HepG2 (cell line): Measurements from ENCODE around the gene PCLO. TPM values are rescaled to one million over a fixed set of nuclear protein-coding genes. Genes with fewer than 3 reads are reported as not detected.

ENCODE experiments used
- ATAC-seq: fragments of 200-7000 bp; cut with Tn5 transposase; 3 replicates; pipeline ENCODE4 v1.9.1; 2020; ENCODE audit warnings: mild to moderate bottlenecking, moderate library complexity
- BruUV-seq: library from RNA; stranded (reverse); fragments of 400-500 nt; replicated peaks from 2 replicates; lab custom pipeline; 2021; lab: Mats Ljungman, UMichigan
- CTCF ChIA-PET: fragments of 300-600 bp; formaldehyde crosslinking; extraction: SDS; loops from one replicate; lab custom pipeline; 2021; ENCODE audit warnings: low total read pairs, inconsistent platforms, low intra/inter-chr PET ratio; lab: Yijun Ruan, JAX
- POLR2A ChIA-PET: fragments of 350-600 bp; sonication (Branson Sonifier 250); formaldehyde crosslinking; loops from one replicate; lab custom pipeline; 2020; ENCODE audit warnings: antibody characterized with exemption, inconsistent platforms; lab: Yijun Ruan, JAX
- DNase-seq: peaks from one replicate; pipeline ENCODE4 v3.0.0-alpha.2; 2015; ENCODE audit warnings: low spot score
- FAIRE-seq: peaks from 3 replicates; lab custom pipeline; 2011; peaks lifted over from hg19 to GRCh38; lab: Jason Lieb, UNC
- H2AFZ ChIP-seq: one replicate; pipeline ENCODE4 v1.6.1; 2011; ENCODE audit warnings: low read length, inconsistent platforms
- H3K27ac ChIP-seq: fragments of 300-600 bp; 3 replicates; pipeline ENCODE4 v1.8.0; 2011; ENCODE audit warnings: mixed run types, mild to moderate bottlenecking, mixed read lengths, low read length, inconsistent platforms; ENCODE audit not compliant: insufficient read depth; ENCODE audit errors: extremely low read length
- H3K27me3 ChIP-seq, 2 experiments: fragments of 200-600 bp in 1 of 2; 2 replicates in 1 of 2; 3 replicates in 1 of 2; pipeline versions ENCODE4 v1.6.0 to v1.8.0; 2011; ENCODE audit warnings: low read length in 2 of 2, mild to moderate bottlenecking in 2 of 2, moderate library complexity in 2 of 2, inconsistent platforms in 1 of 2; ENCODE audit not compliant: insufficient read depth in 2 of 2, control insufficient read depth in 1 of 2
- H3K36me3 ChIP-seq, 2 experiments: fragments of 200-600 bp in 1 of 2; replicated peaks in 1 of 2; 2 replicates in 1 of 2; 3 replicates in 1 of 2; pipeline versions ENCODE4 v1.5.1 to v1.8.0; 2011; ENCODE audit warnings: low read length in 2 of 2, inconsistent platforms in 1 of 2; ENCODE audit not compliant: insufficient read depth in 2 of 2, control insufficient read depth in 1 of 2
- H3K4me1 ChIP-seq: 2 replicates; pipeline ENCODE4 v1.5.1; 2012; ENCODE audit warnings: low read length, inconsistent platforms; ENCODE audit not compliant: insufficient read depth
- H3K4me2 ChIP-seq: 2 replicates; pipeline ENCODE4 v1.6.0; 2011; ENCODE audit warnings: low read depth, low read length, inconsistent platforms
- H3K4me3 ChIP-seq, 3 experiments: fragments of 200-600 bp in 1 of 3; sonication (generic), shearing (Covaris generic) in 1 of 3; replicated peaks in 1 of 3; 2 replicates each; pipeline ENCODE4 v1.5.1; 2011 to 2016; ENCODE audit warnings: low read length in 3 of 3, inconsistent platforms in 2 of 3, low read depth in 2 of 3, mild to moderate bottlenecking in 2 of 3, control low read depth in 1 of 3, mixed read lengths in 1 of 3; ENCODE audit not compliant: insufficient read depth in 1 of 3
- H3K79me2 ChIP-seq: one replicate; pipeline ENCODE4 v1.6.1; 2011; ENCODE audit warnings: low read length, inconsistent platforms; ENCODE audit not compliant: insufficient read depth
- H3K9ac ChIP-seq: 2 replicates; pipeline ENCODE4 v1.6.0; 2011; ENCODE audit warnings: mild to moderate bottlenecking, low read depth, low read length, inconsistent platforms; ENCODE audit not compliant: insufficient read depth
- H3K9me3 ChIP-seq: 2 replicates; pipeline ENCODE4 v1.5.1; 2012; ENCODE audit warnings: mild to moderate bottlenecking, low read length
- H4K20me1 ChIP-seq: 2 replicates; pipeline ENCODE4 v1.6.0; 2011; ENCODE audit warnings: inconsistent platforms, mild to moderate bottlenecking, low read length, moderate library complexity; ENCODE audit not compliant: insufficient read depth
- MTA1 ChIP-seq: sonication (generic); formaldehyde crosslinking; IDR thresholded peaks from 2 replicates; pipeline ENCODE4 v1.4.0; 2020; ENCODE audit warnings: missing genetic modification reagents, mild to moderate bottlenecking, borderline replicate concordance
- RERE ChIP-seq: IDR thresholded peaks from 2 replicates; pipeline ENCODE4 v1.6.1; 2016; ENCODE audit warnings: low read depth, missing genetic modification reagents, missing compliant biosample characterization
- SKIL ChIP-seq: sonication (generic); formaldehyde crosslinking; IDR thresholded peaks from 2 replicates; pipeline ENCODE4 v1.8.0; 2022; ENCODE audit warnings: missing genetic modification reagents, mild to moderate bottlenecking, moderate library complexity, borderline replicate concordance
- TFAP4 ChIP-seq: sonication (generic); IDR thresholded peaks from 2 replicates; pipeline ENCODE4 v1.6.1; 2016; ENCODE audit warnings: low read depth, borderline replicate concordance
- TFDP1 ChIP-seq: IDR thresholded peaks from 2 replicates; pipeline ENCODE4 v1.6.1; 2016; ENCODE audit warnings: missing compliant biosample characterization, missing genetic modification reagents, borderline replicate concordance
- THAP8 ChIP-seq: sonication (generic); formaldehyde crosslinking; IDR thresholded peaks from 2 replicates; pipeline ENCODE4 v1.5.1; 2020; ENCODE audit warnings: missing genetic modification reagents, mild to moderate bottlenecking, borderline replicate concordance
- USF2 ChIP-seq, 2 experiments: sonication (generic) in 1 of 2; formaldehyde crosslinking in 1 of 2; IDR thresholded peaks; 2 replicates each; pipeline versions ENCODE4 v1.5.1 to v1.6.1; 2011 to 2020; ENCODE audit warnings: borderline replicate concordance in 1 of 2, low read depth in 1 of 2, low read length in 1 of 2, mild to moderate bottlenecking in 1 of 2, missing genetic modification reagents in 1 of 2, moderate library complexity in 1 of 2
- ZNF33A ChIP-seq: sonication (generic); formaldehyde crosslinking; IDR thresholded peaks from 2 replicates; pipeline ENCODE4 v1.5.1; 2020; ENCODE audit warnings: missing genetic modification reagents, mild to moderate bottlenecking, moderate library complexity, borderline replicate concordance
- ZNF441 ChIP-seq: sonication (generic); formaldehyde crosslinking; IDR thresholded peaks from 2 replicates; pipeline ENCODE4 v1.7.0; 2021; ENCODE audit warnings: missing genetic modification reagents, borderline replicate concordance
- in situ Hi-C: cut with HindIII; loops from 2 replicates; pipeline ENCODE4 v1.10.0; 2017; ENCODE audit warnings: low pct_unique_long_range_greater_than_20kb; ENCODE audit not compliant: extremely low pct_ligation_motif_present
- intact Hi-C: fragments of 100-400 bp; cut with micrococcal nuclease; formaldehyde crosslinking; loops from one replicate; pipeline ENCODE4 v1.10.0; 2022; ENCODE audit not compliant: unreplicated experiment
- polyA plus RNA-seq, 8 experiments: library from polyadenylated mRNA; depleted of rRNA in 3 of 8; stranded (reverse) in 7 of 8; unstranded in 1 of 8; fragments of >200 nt; fragmentation: Illumina TruSeq in 4 of 8; extraction: Trizol in 4 of 8; gene quantifications; 2 replicates each; pipeline versions ENCODE4 v1.2.1 to v1.2.3, GENCODE V29; 2011 to 2016; ENCODE audit warnings: low read depth in 4 of 8, missing spikeins in 1 of 8, mixed read lengths in 1 of 8; ENCODE audit not compliant: insufficient read depth in 1 of 8
- total RNA-seq, 5 experiments: library from RNA; depleted of rRNA; stranded (reverse); fragments of >200 nt; fragmentation: Illumina TruSeq; extraction: Trizol; gene quantifications; 2 replicates each; pipeline ENCODE4 v1.2.3, GENCODE V29; 2016; ENCODE audit warnings: low read depth in 1 of 5

PCLO gene
- total and polyA plus RNA-seq, 2 of the 13 experiments (the other 11 are each of a cell fraction or from before 2014, with no cell fraction given) = 0.07 to 0.29 TPM

GRCh38 chr7:83065714-83066113, 97.0 kb downstream of the PCLO start (continued):
- no peak for TF ChIP-seq RERE (CRISPR knock-in tag)
- no peak for TF ChIP-seq SKIL
- TF ChIP-seq MTA1 = no peak

- CTCF ChIA-PET = no interaction called here
- TF ChIP-seq TFDP1 (CRISPR knock-in tag) = no peak
- no peak for TF ChIP-seq USF2 (IDR thresholded peaks at IDR 0.05; ENCODE audit: low read depth, low read length)
- no peak for TF ChIP-seq USF2 (CRISPR knock-in tag; IDR thresholded peaks at IDR 0.05; ENCODE audit: borderline replicate concordance)
- TF ChIP-seq TFAP4 = no peak
- no peak for TF ChIP-seq ZNF441
- TF ChIP-seq ZNF33A = no peak
- TF ChIP-seq THAP8 (CRISPR knock-in tag) = no peak
These were observed 102.5 kb downstream of the PCLO start for GRCh38 chr7:83060218-83060617.

More at GRCh38 chr7:83060218-83060617, 102.5 kb downstream of the PCLO start:
- DNase-seq (no peak), FAIRE-seq (no peak), ATAC-seq (no peak)
- Histone ChIP-seq H3K4me3 (no peak overlapping the region), H3K4me2 (no peak overlapping the region), H3K27ac (no peak overlapping the region), H3K36me3 (no peaks in the 10 kb centered on the region), H3K79me2 (no peaks in the 10 kb centered on the region), H3K27me3 (no peaks in the 10 kb centered on the region), H4K20me1 (no peaks in the 10 kb centered on the region), H2AFZ (no peak overlapping the region), H3K4me1 (no peaks in the 10 kb centered on the region), H3K9me3 (no peaks in the 10 kb centered on the region), H3K9ac (no peak overlapping the region)
- in situ Hi-C loops (no loop called here), intact Hi-C loops (no loop called here)
- POLR2A ChIA-PET = no interaction called here
- BruUV-seq = no TSS peak
